A673 (cell line): ENCODE measurements around the gene ASPM. TPM values are rescaled to one million over a fixed set of nuclear protein-coding genes. Genes with fewer than 3 reads are reported as not detected.

Experiments
- BruUV-seq: library from RNA; stranded (reverse); fragments of 400-500 nt; replicated peaks from 2 replicates; lab custom pipeline; 2021; lab: Mats Ljungman, UMichigan
- CTCF ChIA-PET: fragments of 300-600 bp; sonication (Branson Sonifier 250); formaldehyde crosslinking; loops from one replicate; lab custom pipeline; 2022; ENCODE audit warnings: antibody characterized with exemption; lab: Charles Lee
- POLR2A ChIA-PET: fragments of 300-600 bp; sonication (Branson Sonifier 250); formaldehyde crosslinking; loops from one replicate; lab custom pipeline; 2022; ENCODE audit warnings: antibody characterized with exemption; ENCODE audit not compliant: low non-redundant PET; lab: Charles Lee
- DNase-seq: peaks from one replicate; pipeline ENCODE4 v3.0.0-alpha.2; 2015; ENCODE audit warnings: low spot score
- H3K27ac ChIP-seq: fragments of 200-600 bp; sonication (generic); 2 replicates; pipeline ENCODE4 v1.5.1; 2016; ENCODE audit warnings: mixed run types, low read depth, mild to moderate bottlenecking, mixed read lengths, antibody characterized with exemption, low read length; ENCODE audit not compliant: poor library complexity, severe bottlenecking
- H3K27me3 ChIP-seq: fragments of 200-600 bp; sonication (generic); replicated peaks from 2 replicates; pipeline ENCODE4 v1.6.1; 2017; ENCODE audit warnings: mixed run types, low read depth, mild to moderate bottlenecking, mixed read lengths, antibody characterized with exemption, low read length; ENCODE audit not compliant: insufficient read depth, poor library complexity
- H3K36me3 ChIP-seq: fragments of 200-600 bp; sonication (generic); 2 replicates; pipeline ENCODE4 v1.6.1; 2016; ENCODE audit warnings: mixed run types, mild to moderate bottlenecking, mixed read lengths, antibody characterized with exemption, low read length; ENCODE audit not compliant: insufficient read depth, poor library complexity, severe bottlenecking
- H3K4me1 ChIP-seq: fragments of 200-600 bp; sonication (generic); 2 replicates; pipeline ENCODE4 v1.6.1; 2017; ENCODE audit warnings: mixed run types, mild to moderate bottlenecking, mixed read lengths, antibody characterized with exemption, low read length; ENCODE audit not compliant: insufficient read depth, poor library complexity, severe bottlenecking
- H3K4me3 ChIP-seq: fragments of 200-600 bp; sonication (generic); 2 replicates; pipeline ENCODE4 v1.5.1; 2016; ENCODE audit warnings: low read depth, mixed run types, mild to moderate bottlenecking, mixed read lengths, low read length; ENCODE audit not compliant: poor library complexity, severe bottlenecking
- H3K9me3 ChIP-seq: fragments of 200-600 bp; sonication (generic); 2 replicates; pipeline ENCODE4 v1.6.1; 2016; ENCODE audit warnings: mixed run types, low read depth, mild to moderate bottlenecking, mixed read lengths, antibody characterized with exemption, low read length; ENCODE audit not compliant: poor library complexity, severe bottlenecking
- CTCF ChIP-seq: fragments of 300-800, 200-600 bp; sonication (generic); conservative IDR thresholded peaks from 2 replicates; pipeline ENCODE4 v1.5.1; 2017; ENCODE audit warnings: low read depth, mild to moderate bottlenecking, antibody characterized with exemption, low read length, moderate library complexity, mixed read lengths
- EZH2 ChIP-seq: fragments of 200-600 bp; sonication (generic); IDR thresholded peaks from 2 replicates; pipeline ENCODE4 v1.6.1; 2017; ENCODE audit warnings: borderline replicate concordance, low read depth, mild to moderate bottlenecking, mixed read lengths, antibody characterized with exemption, low read length; ENCODE audit not compliant: poor library complexity, severe bottlenecking
- intact Hi-C: fragments of 100-400 bp; cut with micrococcal nuclease; formaldehyde crosslinking; loops from one replicate; pipeline ENCODE4 v1.10.0; 2022; ENCODE audit not compliant: unreplicated experiment
- total RNA-seq: library from RNA; stranded (reverse); gene quantifications from 2 replicates; pipeline ENCODE4 v1.2.3, GENCODE V29; 2021

Gene ASPM
- total RNA-seq, 1 experiment from 2014 or later = 78.5 TPM

GRCh38 chr1:197066277-197066676 is 80.2 kb downstream of the ASPM start:
- Histone ChIP-seq H3K4me1 (no peaks in the 10 kb centered on the region), H3K27ac (no peak overlapping the region), H3K4me3 (no peak overlapping the region), H3K36me3 (no peaks in the 10 kb centered on the region), H3K9me3 (no peaks in the 10 kb centered on the region), H3K27me3 (no peaks in the 10 kb centered on the region)
- CTCF ChIA-PET = no interaction called here
- no peak for DNase-seq
- intact Hi-C loops = no loop called here
- POLR2A ChIA-PET = no interaction called here
- BruUV-seq = no TSS peak
- no peak for TF ChIP-seq EZH2
- no peak for TF ChIP-seq CTCF

GRCh38 chr1:197065559-197065958 is 80.9 kb downstream of the ASPM start:
- ChIA-PET POLR2A (no interaction called here), CTCF (no interaction called here)
- BruUV-seq = no TSS peak
- Histone ChIP-seq H3K27ac (no peak overlapping the region), H3K9me3 (no peaks in the 10 kb centered on the region), H3K27me3 (no peaks in the 10 kb centered on the region), H3K4me1 (no peaks in the 10 kb centered on the region), H3K36me3 (no peaks in the 10 kb centered on the region), H3K4me3 (no peak overlapping the region)
- intact Hi-C loops = no loop called here
- TF ChIP-seq EZH2 = no peak
- TF ChIP-seq CTCF = no peak
- DNase-seq = no peak

- no peaks in the 10 kb centered on the region for H3K36me3 ChIP-seq
- H3K4me3 ChIP-seq = no peak overlapping the region
- POLR2A ChIA-PET = no interaction called here
- H3K27me3 ChIP-seq = no peaks in the 10 kb centered on the region
- no peak overlapping the region for H3K27ac ChIP-seq
- CTCF ChIA-PET = no interaction called here
- DNase-seq = no peak
- H3K4me1 ChIP-seq = no peaks in the 10 kb centered on the region
- TF ChIP-seq CTCF = no peak
- TF ChIP-seq EZH2 = no peak
- intact Hi-C loops = no loop called here
- H3K9me3 ChIP-seq = no peaks in the 10 kb centered on the region
- BruUV-seq = no TSS peak
Observed at GRCh38 chr1:197063212-197063611, 83.3 kb downstream of the ASPM start.
